Activated CD8-positive, alpha-beta memory T cell treated with anti-CD3 and anti-CD28 coated beads, Interleukin-2, amount 10 ng/mL, durations not matched to agents 7 days and 5 days (primary cell): Measurements from ENCODE around the gene CTSG. TPM values are rescaled to one million over a fixed set of nuclear protein-coding genes. Genes with fewer than 3 reads are reported as not detected.
A peak's percentile ranks its signal among the peaks of the same experiment; 100 is the strongest.

ENCODE experiments used
- ATAC-seq: fragments of 150-1000 bp; cut with Tn5 transposase; one replicate; pipeline ENCODE4 v1.10.0; 2021; ENCODE audit warnings: moderate library complexity
- CTCF ChIA-PET: fragments of 350-600 bp; sonication (Branson Sonifier 250); formaldehyde crosslinking; loops from one replicate; lab custom pipeline; 2021; ENCODE audit warnings: antibody characterized with exemption; lab: Charles Lee
- DNase-seq: peaks from one replicate; pipeline ENCODE4 v3.0.0-alpha.2; 2020
- H3K27ac Mint-ChIP-seq: one replicate; pipeline ENCODE4 v1.8.0; 2021; ENCODE audit warnings: mild to moderate bottlenecking, mixed read lengths
- H3K27me3 Mint-ChIP-seq: one replicate; pipeline ENCODE4 v1.8.0; 2021; ENCODE audit warnings: mixed read lengths
- H3K36me3 Mint-ChIP-seq: one replicate; pipeline ENCODE4 v1.8.0; 2021; ENCODE audit warnings: mild to moderate bottlenecking, mixed read lengths
- H3K4me1 Mint-ChIP-seq: one replicate; pipeline ENCODE4 v1.8.0; 2021; ENCODE audit warnings: mixed read lengths
- H3K4me3 Mint-ChIP-seq: one replicate; pipeline ENCODE4 v1.8.0; 2021; ENCODE audit warnings: mild to moderate bottlenecking, moderate library complexity, mixed read lengths
- H3K9me3 Mint-ChIP-seq: one replicate; pipeline ENCODE4 v1.8.0; 2022; ENCODE audit warnings: low read depth, mixed read lengths
- total RNA-seq, 2 experiments: library from RNA; stranded (reverse); gene quantifications; one replicate each; pipeline ENCODE4 v1.2.3, GENCODE V29; 2021

CTSG gene, protein sequence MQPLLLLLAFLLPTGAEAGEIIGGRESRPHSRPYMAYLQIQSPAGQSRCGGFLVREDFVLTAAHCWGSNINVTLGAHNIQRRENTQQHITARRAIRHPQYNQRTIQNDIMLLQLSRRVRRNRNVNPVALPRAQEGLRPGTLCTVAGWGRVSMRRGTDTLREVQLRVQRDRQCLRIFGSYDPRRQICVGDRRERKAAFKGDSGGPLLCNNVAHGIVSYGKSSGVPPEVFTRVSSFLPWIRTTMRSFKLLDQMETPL
- not detected for total RNA-seq

DNA sequence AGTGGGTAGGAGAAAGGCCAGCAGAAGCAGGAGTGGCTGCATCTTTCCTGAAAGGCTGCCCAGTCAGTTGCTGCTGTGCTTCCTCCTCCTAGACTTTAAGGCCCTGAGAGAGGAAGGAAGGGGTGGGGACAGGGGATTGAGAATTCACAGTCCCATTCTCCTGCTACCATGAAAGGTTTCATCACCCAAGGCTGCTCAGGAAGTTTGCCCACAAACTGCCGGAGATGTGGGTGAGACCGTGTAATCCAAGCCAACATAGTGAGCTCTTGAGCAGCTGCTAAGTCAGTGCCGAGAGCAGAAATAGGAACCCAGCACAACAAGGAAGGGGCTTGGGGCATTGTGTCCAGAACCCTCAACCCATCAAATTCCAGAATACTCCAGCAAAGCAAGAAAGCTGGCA is at the start of gene CTSG:
CTSG (minus strand) TSS at position 69 of the 400 bp plus-strand sequence; CDS start at position 42, 27 bp downstream.
- H3K36me3 Mint-ChIP-seq, result no peaks in the 10 kb centered on the region
- DNase-seq, result no peak
- peaks cover 4% of the 10 kb centered on the region for H3K4me1 Mint-ChIP-seq
- no peaks in the 10 kb centered on the region for H3K9me3 Mint-ChIP-seq
- ATAC-seq, result no peak
- CTCF ChIA-PET, result no interaction called here
- peaks cover 21% of the 10 kb centered on the region for H3K27me3 Mint-ChIP-seq
- no peak within 1 kb of the TSS for H3K4me3 Mint-ChIP-seq
- no peak within 1 kb of the TSS for H3K27ac Mint-ChIP-seq

- CTCF ChIA-PET, result interaction anchor here (1.1 to 4.2 kb wide), 4 partner anchors 8 to 60 kb away, joined by 3 to 17 read pairs (median 4); no protein-coding TSS in a partner anchor
- DNase-seq (no peak), ATAC-seq (no peak)
- Mint-ChIP-seq H3K36me3 (peaks cover 8% of the 10 kb centered on the region), H3K9me3 (peaks cover 2% of the 10 kb centered on the region), H3K27ac (peak overlapping the region; percentile 22), H3K27me3 (no peaks in the 10 kb centered on the region), H3K4me3 (no peak overlapping the region), H3K4me1 (peaks cover 53% of the 10 kb centered on the region)
Observed at GRCh38 chr14:24613747-24614146, 37.7 kb upstream of the CTSG start.

DNA sequence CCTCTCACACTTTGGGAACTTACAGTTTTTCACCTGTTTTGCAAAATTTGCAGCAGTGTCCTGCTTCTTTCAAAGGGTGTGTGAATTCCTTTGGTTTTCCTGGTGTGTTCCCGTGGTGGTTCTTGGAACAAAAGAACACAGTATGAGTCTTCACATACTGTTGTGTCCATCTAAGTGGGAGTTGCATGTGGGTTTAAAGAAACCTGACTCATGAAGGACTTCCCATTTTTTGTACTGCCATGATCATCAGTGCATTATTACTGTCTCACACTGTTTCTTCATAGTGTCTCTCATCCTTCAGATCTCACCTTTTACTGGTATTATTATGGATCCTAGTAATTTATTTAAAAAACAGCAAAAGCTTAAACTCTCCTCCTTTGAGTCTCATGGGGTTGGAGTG is 37.2 kb upstream of the CTSG start:
- Mint-ChIP-seq H3K27ac (no peak overlapping the region), H3K4me3 (no peak overlapping the region), H3K36me3 (peaks cover 8% of the 10 kb centered on the region), H3K27me3 (no peaks in the 10 kb centered on the region), H3K9me3 (no peaks in the 10 kb centered on the region), H3K4me1 (peaks cover 58% of the 10 kb centered on the region)
- DNase-seq, result no peak
- CTCF ChIA-PET, result interaction anchor here (1.1 to 4.2 kb wide), 5 partner anchors 8 to 61 kb away, joined by 3 to 17 read pairs (median 4); partner anchors contain the start of gene GZMB
- no peak for ATAC-seq

- no peaks in the 10 kb centered on the region for H3K27me3 Mint-ChIP-seq
- H3K36me3 Mint-ChIP-seq, result peaks cover 5% of the 10 kb centered on the region
- CTCF ChIA-PET, result interaction anchor here (0.9 to 1.7 kb wide), 4 partner anchors 9 to 22 kb away, joined by 3 to 6 read pairs (median 4); partner anchors contain the start of gene GZMB
- ATAC-seq (no peak), DNase-seq (no peak)
- H3K9me3 Mint-ChIP-seq, result no peaks in the 10 kb centered on the region
- H3K4me1 Mint-ChIP-seq, result peaks cover 69% of the 10 kb centered on the region
- no peak overlapping the region for H3K27ac Mint-ChIP-seq
- H3K4me3 Mint-ChIP-seq, result no peak overlapping the region
Observed at GRCh38 chr14:24612196-24612595, 36.1 kb upstream of the CTSG start.

GRCh38 chr14:24609655-24610344 is 33.8 kb upstream of the CTSG start, which contains the start of gene GZMH:
Gene GZMH (minus strand): TSS chr14:24609685. CDS start chr14:24609613, 72 bp downstream.
- Mint-ChIP-seq H3K4me3 (peak within 1 kb of the TSS; percentile 73), H3K36me3 (peaks cover 5% of the 10 kb centered on the region), H3K27ac (peak within 1 kb of the TSS; percentile 92), H3K27me3 (no peaks in the 10 kb centered on the region), H3K9me3 (no peaks in the 10 kb centered on the region), H3K4me1 (peaks cover 86% of the 10 kb centered on the region)
- DNase-seq (peak; percentile 67), ATAC-seq (peak; percentile 67)
- CTCF ChIA-PET, result interaction anchor here (1.0 to 6.7 kb wide), 10 partner anchors 17 to 276 kb away, joined by 3 to 87 read pairs (median 11); partner anchors contain the start of gene GZMB

DNA sequence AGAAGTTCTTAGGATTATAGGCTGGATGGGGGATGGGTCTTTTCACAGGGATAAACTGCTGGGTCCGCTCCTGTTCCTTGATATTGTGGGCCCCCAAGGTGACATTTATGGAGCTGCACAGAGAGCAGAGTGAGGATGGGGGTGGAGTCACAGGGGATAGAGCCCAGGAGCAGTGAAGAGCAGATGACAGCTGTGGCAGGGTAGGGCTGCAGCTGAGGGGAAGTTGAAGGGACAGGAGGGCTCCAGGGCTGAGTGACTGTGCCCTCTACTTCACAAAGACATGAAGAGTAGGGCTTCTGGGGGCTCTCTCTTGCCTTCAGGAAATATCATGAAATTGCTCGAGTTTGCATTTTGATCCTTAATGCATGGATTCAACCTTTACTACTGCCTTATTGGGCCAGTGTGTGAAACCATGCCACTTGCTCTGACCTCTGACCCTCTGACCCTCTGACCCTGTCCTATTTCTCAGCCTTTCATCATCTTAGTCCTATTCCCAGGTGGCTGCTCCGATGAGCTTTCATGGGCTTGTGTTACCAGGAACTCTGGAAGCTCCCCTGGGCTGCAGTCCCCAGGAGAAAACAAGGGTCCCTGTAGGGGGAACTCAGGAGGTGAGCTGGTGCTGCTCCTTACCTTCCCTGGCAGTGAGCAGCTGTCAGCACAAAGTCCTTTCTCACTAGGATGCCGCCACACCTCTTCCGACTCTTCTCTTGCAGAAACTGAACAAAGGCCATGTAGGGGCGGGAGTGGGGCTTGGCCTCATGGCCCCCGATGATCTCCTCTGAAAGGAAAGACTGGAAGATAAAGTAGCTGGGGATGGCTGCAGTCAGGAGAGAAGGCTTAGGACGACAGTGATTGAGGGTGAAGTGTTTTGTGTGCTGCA is 31.8 kb upstream of the CTSG start:
- ATAC-seq (peak; percentile 25), DNase-seq (no peak)
- H3K27ac Mint-ChIP-seq, result peak overlapping the region; percentile 92
- H3K27me3 Mint-ChIP-seq, result no peaks in the 10 kb centered on the region
- H3K4me3 Mint-ChIP-seq, result peak overlapping the region; percentile 73
- H3K36me3 Mint-ChIP-seq, result peaks cover 5% of the 10 kb centered on the region
- CTCF ChIA-PET, result interaction anchor here (0.6 to 6.7 kb wide), 13 partner anchors 12 to 153 kb away, joined by 3 to 87 read pairs (median 6); partner anchors contain the start of gene GZMB
- peaks cover 74% of the 10 kb centered on the region for H3K4me1 Mint-ChIP-seq
- no peaks in the 10 kb centered on the region for H3K9me3 Mint-ChIP-seq

DNA sequence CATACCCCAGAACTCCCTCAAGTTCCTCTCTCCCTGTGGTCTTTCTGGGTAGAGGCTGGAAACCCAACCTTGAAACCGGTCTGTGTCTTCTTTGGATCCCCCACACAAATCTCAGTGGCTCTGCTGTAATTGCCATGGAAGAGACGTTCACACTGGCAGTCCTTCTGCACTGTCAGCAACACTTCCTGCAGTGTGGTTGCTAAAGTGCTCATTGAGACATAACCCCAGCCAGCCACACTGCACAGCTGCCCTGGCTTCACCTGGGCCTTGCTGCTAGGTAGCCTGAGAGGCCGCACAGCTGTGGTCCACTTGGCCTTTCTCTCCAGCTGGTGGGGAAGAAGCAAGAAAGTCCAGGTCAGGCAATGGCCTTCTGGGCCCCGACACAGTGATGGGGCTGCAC is 31.0 kb upstream of the CTSG start:
- Mint-ChIP-seq H3K9me3 (no peaks in the 10 kb centered on the region), H3K4me3 (peak overlapping the region; percentile 73), H3K36me3 (peaks cover 5% of the 10 kb centered on the region), H3K27me3 (no peaks in the 10 kb centered on the region), H3K27ac (peak overlapping the region; percentile 92), H3K4me1 (peaks cover 66% of the 10 kb centered on the region)
- CTCF ChIA-PET, result interaction anchor here (1.0 to 6.7 kb wide), 11 partner anchors 11 to 126 kb away, joined by 3 to 87 read pairs (median 11); partner anchors contain the start of gene GZMB
- peak; percentile 64 for DNase-seq
- ATAC-seq, result peak; percentile 42

DNA sequence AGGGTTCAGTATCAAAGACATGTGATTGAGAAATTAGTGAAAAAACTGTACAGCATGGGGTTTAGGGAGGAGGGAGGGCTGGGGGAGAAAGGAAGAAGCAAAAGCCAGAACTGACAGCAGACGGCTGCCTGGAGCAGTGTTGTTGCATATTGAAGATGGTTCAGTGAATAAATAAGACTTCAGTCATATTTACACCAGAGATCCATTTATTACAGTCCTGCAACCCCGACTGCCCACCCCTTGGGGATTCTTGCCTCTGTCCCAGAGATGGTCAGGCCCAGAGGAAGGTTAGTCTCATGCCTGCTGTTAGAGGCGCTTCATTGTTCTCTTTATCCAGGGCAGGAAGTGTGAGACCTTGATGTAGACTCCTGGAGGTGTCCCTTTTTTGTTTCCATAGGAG is 30.2 kb upstream of the CTSG start:
- peak overlapping the region; percentile 73 for H3K4me3 Mint-ChIP-seq
- H3K36me3 Mint-ChIP-seq, result peaks cover 4% of the 10 kb centered on the region
- no peaks in the 10 kb centered on the region for H3K27me3 Mint-ChIP-seq
- peak overlapping the region; percentile 92 for H3K27ac Mint-ChIP-seq
- CTCF ChIA-PET, result interaction anchor here (0.7 to 6.7 kb wide), 25 partner anchors 9 to 199 kb away, joined by 3 to 87 read pairs (median 7); partner anchors contain the start of gene GZMB
- peaks cover 59% of the 10 kb centered on the region for H3K4me1 Mint-ChIP-seq
- ATAC-seq, result no peak
- no peak for DNase-seq
- no peaks in the 10 kb centered on the region for H3K9me3 Mint-ChIP-seq

DNA sequence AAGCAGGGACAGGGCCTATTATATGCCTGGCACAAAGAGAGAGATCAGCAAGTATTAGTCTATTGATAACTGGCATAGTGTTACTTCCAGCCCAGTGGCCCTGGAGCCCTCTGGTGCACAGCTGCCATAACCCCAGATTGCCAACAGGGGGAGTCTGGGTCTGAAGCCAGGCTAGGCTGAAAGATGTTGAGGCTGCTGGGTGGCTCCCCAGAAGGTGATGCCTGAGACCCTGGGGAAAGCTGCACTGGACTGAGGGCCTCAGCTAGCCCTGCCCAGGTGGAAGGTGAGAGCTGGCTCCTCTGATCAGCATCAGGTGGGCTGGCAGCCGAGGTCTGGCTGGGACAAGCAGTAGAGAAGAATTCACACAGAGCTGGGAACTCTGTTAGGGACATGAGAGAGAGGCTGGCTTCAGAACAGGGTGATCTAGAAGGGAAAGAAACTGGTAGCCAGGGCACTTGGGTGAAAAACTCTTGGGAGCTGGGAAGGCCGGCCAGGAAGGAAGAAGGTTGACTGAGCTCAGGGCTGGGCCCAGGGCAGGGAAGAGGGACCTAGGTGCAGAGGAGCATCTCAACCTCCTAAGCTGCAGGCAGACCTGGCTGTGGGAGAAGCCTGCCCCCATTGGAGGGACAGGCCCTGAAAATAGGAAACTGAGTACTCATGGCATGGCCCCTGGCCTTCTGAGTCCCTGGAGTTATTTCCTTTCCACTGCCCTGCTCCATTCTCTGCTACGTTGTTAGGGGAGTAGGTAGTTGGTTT is 29.6 kb upstream of the CTSG start:
- Mint-ChIP-seq H3K4me3 (peak overlapping the region; percentile 73), H3K9me3 (no peaks in the 10 kb centered on the region), H3K27me3 (no peaks in the 10 kb centered on the region), H3K27ac (peak overlapping the region; percentile 92), H3K36me3 (peaks cover 3% of the 10 kb centered on the region), H3K4me1 (peaks cover 55% of the 10 kb centered on the region)
- DNase-seq, result peak; percentile 87
- CTCF ChIA-PET, result interaction anchor here (0.7 to 6.7 kb wide), 27 partner anchors 9 to 200 kb away, joined by 3 to 87 read pairs (median 6); partner anchors contain the start of gene GZMB
- ATAC-seq, result peak; percentile 79

- no peak overlapping the region for H3K27ac Mint-ChIP-seq
- H3K9me3 Mint-ChIP-seq, result peaks cover 19% of the 10 kb centered on the region
- H3K36me3 Mint-ChIP-seq, result peaks cover 19% of the 10 kb centered on the region
- ATAC-seq, result no peak
- no peak for DNase-seq
- peaks cover 11% of the 10 kb centered on the region for H3K4me1 Mint-ChIP-seq
- H3K27me3 Mint-ChIP-seq, result peaks cover 13% of the 10 kb centered on the region
- no peak overlapping the region for H3K4me3 Mint-ChIP-seq
- CTCF ChIA-PET, result interaction anchor here (1.9 kb wide), 1 partner anchor 9 kb away, joined by 6 read pairs; no protein-coding TSS in a partner anchor
Observed at GRCh38 chr14:24597403-24597802, 21.4 kb upstream of the CTSG start.

- Mint-ChIP-seq H3K27ac (no peak overlapping the region), H3K9me3 (peaks cover 19% of the 10 kb centered on the region), H3K4me3 (no peak overlapping the region), H3K4me1 (peaks cover 11% of the 10 kb centered on the region), H3K36me3 (peaks cover 18% of the 10 kb centered on the region), H3K27me3 (peaks cover 25% of the 10 kb centered on the region)
- DNase-seq (no peak), ATAC-seq (no peak)
- CTCF ChIA-PET, result interaction anchor here (1.4 to 1.9 kb wide), 2 partner anchors 11 to 115 kb away, joined by 5 to 6 read pairs; no protein-coding TSS in a partner anchor
Observed at GRCh38 chr14:24595073-24595808, 19.2 kb upstream of the CTSG start.
